ENCODE results near the gene ADAMTS18.

Gene ADAMTS18

DNA sequence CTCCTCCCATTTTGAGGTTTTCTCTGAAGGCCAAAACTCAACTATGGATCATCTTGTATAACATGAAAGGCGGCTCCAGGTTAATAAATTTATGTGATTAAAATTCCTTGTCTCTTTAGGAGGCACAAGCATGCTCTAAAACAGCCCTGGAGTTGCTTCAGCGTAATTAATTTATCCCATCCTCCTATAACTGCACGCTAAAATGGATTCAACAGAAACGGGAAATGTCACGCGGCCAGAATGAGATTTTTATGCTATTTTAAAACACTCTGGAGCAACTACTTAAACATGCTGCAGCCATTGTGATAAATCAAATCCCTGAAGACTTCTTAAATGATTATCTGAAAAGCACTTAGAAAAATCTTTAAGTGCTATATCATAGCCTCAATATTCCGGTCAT is 106.6 kb downstream of the ADAMTS18 start:
- Histone ChIP-seq H3K4me1 (ENCODE audit: control insufficient read depth, insufficient read depth, low read length) (peaks cover 17% of the 10 kb centered on the region), H3K4me3 (ENCODE audit: low read depth, low read length) (no peak overlapping the region), H3K36me3 (ENCODE audit: control insufficient read depth in 2 of 2, insufficient read depth in 1 of 2, low read length in 2 of 2) (no peaks in the 10 kb centered on the region), H3K9me3 (ENCODE audit: control insufficient read depth, insufficient read depth, low read depth, low read length) (no peaks in the 10 kb centered on the region), H3K27ac (ENCODE audit: extremely low read depth, low read depth, low read length) (no peak overlapping the region)
- TF ChIP-seq EGR2 (tag by site-specific recombination; IDR thresholded peaks at IDR 0.05; ENCODE audit: low read depth) (no peak), ZNF37A (tag by site-specific recombination; IDR thresholded peaks at IDR 0.05) (no peak), ZNF404 (tag by site-specific recombination; IDR thresholded peaks at IDR 0.05) (no peak), ZNF560 (tag by site-specific recombination; IDR thresholded peaks at IDR 0.05; ENCODE audit: borderline replicate concordance) (no peak), AEBP2 (tag by site-specific recombination; IDR thresholded peaks at IDR 0.05; ENCODE audit: borderline replicate concordance) (no peak), ZNF704 (tag by site-specific recombination; IDR thresholded peaks at IDR 0.05) (no peak), GLI2 (tag by site-specific recombination; IDR thresholded peaks at IDR 0.05; ENCODE audit: borderline replicate concordance, low read depth) (no peak), ZNF747 (tag by site-specific recombination; IDR thresholded peaks at IDR 0.05) (no peak), ZNF423 (tag by site-specific recombination; IDR thresholded peaks at IDR 0.05) (no peak), OVOL3 (tag by site-specific recombination; IDR thresholded peaks at IDR 0.05) (no peak), ZNF639 (tag by site-specific recombination; IDR thresholded peaks at IDR 0.05) (no peak), ZSCAN18 (tag by site-specific recombination; IDR thresholded peaks at IDR 0.05) (no peak), ZNF239 (tag by site-specific recombination; IDR thresholded peaks at IDR 0.05) (no peak)
- TF ChIP-seq, protein P1, sequence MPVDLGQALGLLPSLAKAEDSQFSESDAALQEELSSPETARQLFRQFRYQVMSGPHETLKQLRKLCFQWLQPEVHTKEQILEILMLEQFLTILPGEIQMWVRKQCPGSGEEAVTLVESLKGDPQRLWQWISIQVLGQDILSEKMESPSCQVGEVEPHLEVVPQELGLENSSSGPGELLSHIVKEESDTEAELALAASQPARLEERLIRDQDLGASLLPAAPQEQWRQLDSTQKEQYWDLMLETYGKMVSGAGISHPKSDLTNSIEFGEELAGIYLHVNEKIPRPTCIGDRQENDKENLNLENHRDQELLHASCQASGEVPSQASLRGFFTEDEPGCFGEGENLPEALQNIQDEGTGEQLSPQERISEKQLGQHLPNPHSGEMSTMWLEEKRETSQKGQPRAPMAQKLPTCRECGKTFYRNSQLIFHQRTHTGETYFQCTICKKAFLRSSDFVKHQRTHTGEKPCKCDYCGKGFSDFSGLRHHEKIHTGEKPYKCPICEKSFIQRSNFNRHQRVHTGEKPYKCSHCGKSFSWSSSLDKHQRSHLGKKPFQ (tag by site-specific recombination; IDR thresholded peaks at IDR 0.05) = no peak
- TF ChIP-seq, protein P2, sequence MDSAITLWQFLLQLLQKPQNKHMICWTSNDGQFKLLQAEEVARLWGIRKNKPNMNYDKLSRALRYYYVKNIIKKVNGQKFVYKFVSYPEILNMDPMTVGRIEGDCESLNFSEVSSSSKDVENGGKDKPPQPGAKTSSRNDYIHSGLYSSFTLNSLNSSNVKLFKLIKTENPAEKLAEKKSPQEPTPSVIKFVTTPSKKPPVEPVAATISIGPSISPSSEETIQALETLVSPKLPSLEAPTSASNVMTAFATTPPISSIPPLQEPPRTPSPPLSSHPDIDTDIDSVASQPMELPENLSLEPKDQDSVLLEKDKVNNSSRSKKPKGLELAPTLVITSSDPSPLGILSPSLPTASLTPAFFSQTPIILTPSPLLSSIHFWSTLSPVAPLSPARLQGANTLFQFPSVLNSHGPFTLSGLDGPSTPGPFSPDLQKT (IDR thresholded peaks at IDR 0.05; ENCODE audit: borderline replicate concordance, low read depth, low read length) = no peak
- TF ChIP-seq, protein P3, sequence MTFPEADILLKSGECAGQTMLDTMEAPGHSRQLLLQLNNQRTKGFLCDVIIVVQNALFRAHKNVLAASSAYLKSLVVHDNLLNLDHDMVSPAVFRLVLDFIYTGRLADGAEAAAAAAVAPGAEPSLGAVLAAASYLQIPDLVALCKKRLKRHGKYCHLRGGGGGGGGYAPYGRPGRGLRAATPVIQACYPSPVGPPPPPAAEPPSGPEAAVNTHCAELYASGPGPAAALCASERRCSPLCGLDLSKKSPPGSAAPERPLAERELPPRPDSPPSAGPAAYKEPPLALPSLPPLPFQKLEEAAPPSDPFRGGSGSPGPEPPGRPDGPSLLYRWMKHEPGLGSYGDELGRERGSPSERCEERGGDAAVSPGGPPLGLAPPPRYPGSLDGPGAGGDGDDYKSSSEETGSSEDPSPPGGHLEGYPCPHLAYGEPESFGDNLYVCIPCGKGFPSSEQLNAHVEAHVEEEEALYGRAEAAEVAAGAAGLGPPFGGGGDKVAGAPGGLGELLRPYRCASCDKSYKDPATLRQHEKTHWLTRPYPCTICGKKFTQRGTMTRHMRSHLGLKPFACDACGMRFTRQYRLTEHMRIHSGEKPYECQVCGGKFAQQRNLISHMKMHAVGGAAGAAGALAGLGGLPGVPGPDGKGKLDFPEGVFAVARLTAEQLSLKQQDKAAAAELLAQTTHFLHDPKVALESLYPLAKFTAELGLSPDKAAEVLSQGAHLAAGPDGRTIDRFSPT (tag by site-specific recombination; IDR thresholded peaks at IDR 0.05) = no peak
- POLR2A ChIA-PET = no interaction called here
- CTCF ChIA-PET = no interaction called here

All from HEK293 (cell line).